HepG2 (cell line): ENCODE measurements around the gene HUNK. TPM values are rescaled to one million over a fixed set of nuclear protein-coding genes. Genes with fewer than 3 reads are reported as not detected.

ENCODE experiments used
- ETV5 ChIP-seq: IDR thresholded peaks from 2 replicates; pipeline ENCODE4 v1.6.1; 2018; ENCODE audit warnings: missing biosample characterization, missing genetic modification reagents, inconsistent platforms, borderline replicate concordance
- FOXK1 ChIP-seq: sonication (generic); formaldehyde crosslinking; IDR thresholded peaks from 2 replicates; pipeline ENCODE4 v1.4.0; 2020; ENCODE audit warnings: low read depth, missing genetic modification reagents, borderline replicate concordance
- HOXA5 ChIP-seq: sonication (generic); formaldehyde crosslinking; IDR thresholded peaks from 2 replicates; pipeline ENCODE4 v1.4.0; 2020; ENCODE audit warnings: missing genetic modification reagents
- KIAA2018 ChIP-seq: sonication (generic); formaldehyde crosslinking; IDR thresholded peaks from 2 replicates; pipeline ENCODE4 v1.5.0; 2020; ENCODE audit warnings: mild to moderate bottlenecking, missing genetic modification reagents, borderline replicate concordance
- KMT2B ChIP-seq: IDR thresholded peaks from 2 replicates; pipeline ENCODE4 v1.6.1; 2016; ENCODE audit warnings: missing genetic modification reagents, missing compliant biosample characterization
- MAF1 ChIP-seq: sonication (generic); formaldehyde crosslinking; IDR thresholded peaks from 2 replicates; pipeline ENCODE4 v1.5.0; 2020; ENCODE audit warnings: missing genetic modification reagents, borderline replicate concordance
- MAFF ChIP-seq: IDR thresholded peaks from 2 replicates; pipeline ENCODE4 v1.6.1; 2011; ENCODE audit warnings: low read depth, low read length, improper control_type of control experiment
- NBN ChIP-seq: fragments of 450-650 bp; conservative IDR thresholded peaks from 2 replicates; pipeline ENCODE4 v1.6.1; 2017
- NFKBIZ ChIP-seq: IDR thresholded peaks from 2 replicates; pipeline ENCODE4 v1.6.1; 2018; ENCODE audit warnings: missing genetic modification reagents, missing compliant biosample characterization
- RCOR2 ChIP-seq: IDR thresholded peaks from 2 replicates; pipeline ENCODE4 v1.6.1; 2016; ENCODE audit warnings: missing biosample characterization, missing genetic modification reagents
- RXRA ChIP-seq: sonication (generic); formaldehyde crosslinking; IDR thresholded peaks from 2 replicates; pipeline ENCODE4 v1.5.1; 2020; ENCODE audit warnings: missing genetic modification reagents
- ZFP62 ChIP-seq: sonication (generic); formaldehyde crosslinking; IDR thresholded peaks from 2 replicates; pipeline ENCODE4 v1.4.0; 2020; ENCODE audit warnings: missing genetic modification reagents
- ZMYM2 ChIP-seq: sonication (generic); formaldehyde crosslinking; IDR thresholded peaks from 2 replicates; pipeline ENCODE4 v1.8.0; 2022; ENCODE audit warnings: mild to moderate bottlenecking, missing genetic modification reagents
- ZNF605 ChIP-seq: sonication (generic); formaldehyde crosslinking; IDR thresholded peaks from 2 replicates; pipeline ENCODE4 v1.8.0; 2022; ENCODE audit warnings: mild to moderate bottlenecking, missing genetic modification reagents
- ZNF740 ChIP-seq: sonication (generic); formaldehyde crosslinking; IDR thresholded peaks from 2 replicates; pipeline ENCODE4 v1.4.0; 2020; ENCODE audit warnings: missing genetic modification reagents
- ZSCAN9 ChIP-seq: IDR thresholded peaks from 2 replicates; pipeline ENCODE4 v1.6.1; 2016; ENCODE audit warnings: borderline replicate concordance
- polyA plus RNA-seq, 8 experiments: library from polyadenylated mRNA; depleted of rRNA in 3 of 8; stranded (reverse) in 7 of 8; unstranded in 1 of 8; fragments of >200 nt; fragmentation: Illumina TruSeq in 4 of 8; extraction: Trizol in 4 of 8; gene quantifications; 2 replicates each; pipeline versions ENCODE4 v1.2.1 to v1.2.3, GENCODE V29; 2011 to 2016; ENCODE audit warnings: low read depth in 4 of 8, missing spikeins in 1 of 8, mixed read lengths in 1 of 8; ENCODE audit not compliant: insufficient read depth in 1 of 8
- total RNA-seq, 5 experiments: library from RNA; depleted of rRNA; stranded (reverse); fragments of >200 nt; fragmentation: Illumina TruSeq; extraction: Trizol; gene quantifications; 2 replicates each; pipeline ENCODE4 v1.2.3, GENCODE V29; 2016; ENCODE audit warnings: low read depth in 1 of 5
- TF ChIP-seq, protein P1 (sequence below): sonication (generic); formaldehyde crosslinking; IDR thresholded peaks from 2 replicates; pipeline ENCODE4 v1.4.0; 2020; ENCODE audit warnings: missing genetic modification reagents
- TF ChIP-seq, protein P2 (sequence below): IDR thresholded peaks from 2 replicates; pipeline ENCODE4 v1.6.1; 2016; ENCODE audit warnings: low read depth

Gene HUNK
- total and polyA plus RNA-seq, 2 of the 13 experiments (the other 11 are each of a cell fraction or from before 2014, with no cell fraction given) = 1.8 to 1.9 TPM

- TF ChIP-seq KIAA2018 (no peak), RXRA (CRISPR knock-in tag) (no peak), MAF1 (CRISPR knock-in tag) (0 out of 2 replicates have a peak, but pooled peaks have one; percentile 77), ZNF740 (no peak), ZFP62 (CRISPR knock-in tag) (no peak), RCOR2 (CRISPR knock-in tag) (no peak), MAFF (no peak), NFKBIZ (CRISPR knock-in tag) (no peak), ETV5 (CRISPR knock-in tag) (no peak), ZSCAN9 (CRISPR knock-in tag) (no peak), KMT2B (CRISPR knock-in tag) (peak; percentile 23; the same call in 1 of the 2 replicates), ZNF605 (CRISPR knock-in tag) (peak; percentile 73; the same call in 1 of the 2 replicates), ZMYM2 (CRISPR knock-in tag) (no peak), HOXA5 (0 out of 2 replicates have a peak, but pooled peaks have one; percentile 32), NBN (no peak), FOXK1 (CRISPR knock-in tag) (no peak)
- TF ChIP-seq, protein P1, sequence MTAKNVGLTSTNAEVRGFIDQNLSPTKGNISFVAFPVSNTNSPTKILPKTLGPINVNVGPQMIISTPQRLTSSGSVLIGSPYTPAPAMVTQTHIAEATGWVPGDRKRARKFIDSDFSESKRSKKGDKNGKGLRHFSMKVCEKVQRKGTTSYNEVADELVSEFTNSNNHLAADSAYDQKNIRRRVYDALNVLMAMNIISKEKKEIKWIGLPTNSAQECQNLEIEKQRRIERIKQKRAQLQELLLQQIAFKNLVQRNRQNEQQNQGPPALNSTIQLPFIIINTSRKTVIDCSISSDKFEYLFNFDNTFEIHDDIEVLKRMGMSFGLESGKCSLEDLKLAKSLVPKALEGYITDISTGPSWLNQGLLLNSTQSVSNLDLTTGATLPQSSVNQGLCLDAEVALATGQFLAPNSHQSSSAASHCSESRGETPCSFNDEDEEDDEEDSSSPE = peak; percentile 43; the same call in 1 of the 2 replicates
- TF ChIP-seq, protein P2, sequence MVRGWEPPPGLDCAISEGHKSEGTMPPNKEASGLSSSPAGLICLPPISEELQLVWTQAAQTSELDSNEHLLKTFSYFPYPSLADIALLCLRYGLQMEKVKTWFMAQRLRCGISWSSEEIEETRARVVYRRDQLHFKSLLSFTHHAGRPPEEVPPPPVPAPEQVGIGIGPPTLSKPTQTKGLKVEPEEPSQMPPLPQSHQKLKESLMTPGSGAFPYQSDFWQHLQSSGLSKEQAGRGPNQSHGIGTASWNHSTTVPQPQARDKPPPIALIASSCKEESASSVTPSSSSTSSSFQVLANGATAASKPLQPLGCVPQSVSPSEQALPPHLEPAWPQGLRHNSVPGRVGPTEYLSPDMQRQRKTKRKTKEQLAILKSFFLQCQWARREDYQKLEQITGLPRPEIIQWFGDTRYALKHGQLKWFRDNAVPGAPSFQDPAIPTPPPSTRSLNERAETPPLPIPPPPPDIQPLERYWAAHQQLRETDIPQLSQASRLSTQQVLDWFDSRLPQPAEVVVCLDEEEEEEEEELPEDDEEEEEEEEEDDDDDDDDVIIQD (CRISPR knock-in tag) = no peak
Observed at GRCh38 chr21:31872452-31873274, at the start of gene HUNK (continued).
